ENCODE measurements around the gene VIPR2.

Gene VIPR2

GRCh38 chr7:159048656-159049055 lies 96.0 kb downstream of the VIPR2 start:
- Mint-ChIP-seq H3K4me1 (no peaks in the 10 kb centered on the region), H3K27me3 (peaks cover 3% of the 10 kb centered on the region), H3K9me3 (peaks cover 7% of the 10 kb centered on the region), H3K36me3 (no peaks in the 10 kb centered on the region), H3K4me3 (no peak overlapping the region), H3K27ac (no peak overlapping the region)
- ATAC-seq (ENCODE audit: low read depth) (no peak), DNase-seq (ENCODE audit: low spot score in 2 of 2) (no peak)

- Mint-ChIP-seq H3K27me3 (peaks cover 3% of the 10 kb centered on the region), H3K9me3 (peaks cover 9% of the 10 kb centered on the region), H3K36me3 (no peaks in the 10 kb centered on the region), H3K4me1 (no peaks in the 10 kb centered on the region), H3K27ac (no peak overlapping the region), H3K4me3 (no peak overlapping the region)
- DNase-seq (ENCODE audit: low spot score in 2 of 2) (no peak), ATAC-seq (ENCODE audit: low read depth) (no peak)
Observed at GRCh38 chr7:159047536-159047935, 97.1 kb downstream of the VIPR2 start.

- Mint-ChIP-seq H3K36me3 (no peaks in the 10 kb centered on the region), H3K27me3 (peaks cover 3% of the 10 kb centered on the region)
Observed at GRCh38 chr7:159046300-159046699, 98.4 kb downstream of the VIPR2 start.

GRCh38 chr7:159045839-159046238 lies 98.8 kb downstream of the VIPR2 start:
- DNase-seq (ENCODE audit: low spot score in 2 of 2) (no peak), ATAC-seq (ENCODE audit: low read depth) (no peak)
- peaks cover 2% of the 10 kb centered on the region for H3K9me3 Mint-ChIP-seq
- H3K36me3 Mint-ChIP-seq: no peaks in the 10 kb centered on the region
- H3K27ac Mint-ChIP-seq: no peak overlapping the region
- H3K4me3 Mint-ChIP-seq: no peak overlapping the region
- H3K27me3 Mint-ChIP-seq: peaks cover 3% of the 10 kb centered on the region
- H3K4me1 Mint-ChIP-seq: no peaks in the 10 kb centered on the region

More at GRCh38 chr7:159046300-159046699, 98.4 kb downstream of the VIPR2 start:
- Mint-ChIP-seq H3K27ac (no peak overlapping the region), H3K4me1 (no peaks in the 10 kb centered on the region), H3K4me3 (no peak overlapping the region), H3K9me3 (peaks cover 5% of the 10 kb centered on the region)
- ATAC-seq (ENCODE audit: low read depth) (no peak), DNase-seq (ENCODE audit: low spot score in 2 of 2) (no peak)

- Mint-ChIP-seq H3K36me3 (no peaks in the 10 kb centered on the region), H3K4me3 (no peak overlapping the region), H3K4me1 (no peaks in the 10 kb centered on the region), H3K27ac (no peak overlapping the region), H3K9me3 (peaks cover 2% of the 10 kb centered on the region), H3K27me3 (no peaks in the 10 kb centered on the region)
- DNase-seq (ENCODE audit: low spot score in 2 of 2): no peak
- no peak for ATAC-seq (ENCODE audit: low read depth)
Observed at GRCh38 chr7:159042581-159043101, 102.0 kb downstream of the VIPR2 start.

- ATAC-seq (ENCODE audit: low read depth): no peak
- Mint-ChIP-seq H3K4me3 (no peak overlapping the region), H3K27me3 (no peaks in the 10 kb centered on the region), H3K9me3 (peaks cover 2% of the 10 kb centered on the region), H3K36me3 (no peaks in the 10 kb centered on the region), H3K4me1 (no peaks in the 10 kb centered on the region), H3K27ac (no peak overlapping the region)
- DNase-seq (ENCODE audit: low spot score in 2 of 2): no peak
Observed at GRCh38 chr7:159042103-159042502, 102.6 kb downstream of the VIPR2 start.

- Mint-ChIP-seq H3K9me3 (peaks cover 2% of the 10 kb centered on the region), H3K4me1 (no peaks in the 10 kb centered on the region), H3K36me3 (no peaks in the 10 kb centered on the region), H3K4me3 (no peak overlapping the region), H3K27me3 (no peaks in the 10 kb centered on the region), H3K27ac (no peak overlapping the region)
- DNase-seq (ENCODE audit: low spot score in 2 of 2): no peak
- ATAC-seq (ENCODE audit: low read depth): no peak
Observed at GRCh38 chr7:159040912-159041711, 103.6 kb downstream of the VIPR2 start.

- Mint-ChIP-seq H3K4me3 (no peak overlapping the region), H3K27me3 (peaks cover 1% of the 10 kb centered on the region), H3K27ac (no peak overlapping the region), H3K36me3 (no peaks in the 10 kb centered on the region), H3K4me1 (no peaks in the 10 kb centered on the region), H3K9me3 (peaks cover 2% of the 10 kb centered on the region)
- DNase-seq (ENCODE audit: low spot score in 2 of 2) (no peak), ATAC-seq (ENCODE audit: low read depth) (no peak)
Observed at GRCh38 chr7:159040146-159040545, 104.5 kb downstream of the VIPR2 start.

- DNase-seq (ENCODE audit: low spot score in 2 of 2) (no peak), ATAC-seq (ENCODE audit: low read depth) (no peak)
- Mint-ChIP-seq H3K4me1 (no peaks in the 10 kb centered on the region), H3K4me3 (no peak overlapping the region), H3K27ac (no peak overlapping the region), H3K27me3 (peaks cover 1% of the 10 kb centered on the region), H3K9me3 (peaks cover 2% of the 10 kb centered on the region), H3K36me3 (no peaks in the 10 kb centered on the region)
Observed at GRCh38 chr7:159039716-159040115, 105.0 kb downstream of the VIPR2 start.

- no peaks in the 10 kb centered on the region for H3K4me1 Mint-ChIP-seq
- H3K36me3 Mint-ChIP-seq: no peaks in the 10 kb centered on the region
- H3K27ac Mint-ChIP-seq: no peak overlapping the region
- peaks cover 1% of the 10 kb centered on the region for H3K27me3 Mint-ChIP-seq
- H3K4me3 Mint-ChIP-seq: no peak overlapping the region
- DNase-seq (ENCODE audit: low spot score in 2 of 2): no peak
- peaks cover 2% of the 10 kb centered on the region for H3K9me3 Mint-ChIP-seq
- no peak for ATAC-seq (ENCODE audit: low read depth)
Observed at GRCh38 chr7:159038066-159038465, 106.6 kb downstream of the VIPR2 start.

- Mint-ChIP-seq H3K36me3 (no peaks in the 10 kb centered on the region), H3K27me3 (peaks cover 1% of the 10 kb centered on the region), H3K4me1 (no peaks in the 10 kb centered on the region), H3K27ac (no peak overlapping the region), H3K9me3 (no peaks in the 10 kb centered on the region), H3K4me3 (no peak overlapping the region)
- no peak for ATAC-seq (ENCODE audit: low read depth)
- no peak for DNase-seq (ENCODE audit: low spot score in 2 of 2)
Observed at GRCh38 chr7:159036916-159037605, 107.6 kb downstream of the VIPR2 start.

GRCh38 chr7:159035571-159036073 lies 109.0 kb downstream of the VIPR2 start:
- H3K27me3 Mint-ChIP-seq: peaks cover 3% of the 10 kb centered on the region
- H3K9me3 Mint-ChIP-seq: no peaks in the 10 kb centered on the region
- H3K4me3 Mint-ChIP-seq: no peak overlapping the region
- DNase-seq (ENCODE audit: low spot score in 2 of 2): no peak
- H3K27ac Mint-ChIP-seq: no peak overlapping the region
- H3K36me3 Mint-ChIP-seq: no peaks in the 10 kb centered on the region
- no peak for ATAC-seq (ENCODE audit: low read depth)
- no peaks in the 10 kb centered on the region for H3K4me1 Mint-ChIP-seq

GRCh38 chr7:159034988-159035387 lies 109.7 kb downstream of the VIPR2 start:
- H3K27ac Mint-ChIP-seq: no peak overlapping the region

GRCh38 chr7:159034394-159034793 lies 110.3 kb downstream of the VIPR2 start:
- no peak overlapping the region for H3K27ac Mint-ChIP-seq
- peaks cover 3% of the 10 kb centered on the region for H3K27me3 Mint-ChIP-seq
- DNase-seq (ENCODE audit: low spot score in 2 of 2) (no peak), ATAC-seq (ENCODE audit: low read depth) (no peak)
- no peaks in the 10 kb centered on the region for H3K36me3 Mint-ChIP-seq
- no peaks in the 10 kb centered on the region for H3K9me3 Mint-ChIP-seq
- no peak overlapping the region for H3K4me3 Mint-ChIP-seq
- no peaks in the 10 kb centered on the region for H3K4me1 Mint-ChIP-seq

More at GRCh38 chr7:159034988-159035387, 109.7 kb downstream of the VIPR2 start:
- DNase-seq (ENCODE audit: low spot score in 2 of 2): no peak
- ATAC-seq (ENCODE audit: low read depth): no peak
- Mint-ChIP-seq H3K4me3 (no peak overlapping the region), H3K9me3 (no peaks in the 10 kb centered on the region), H3K27me3 (peaks cover 3% of the 10 kb centered on the region), H3K36me3 (no peaks in the 10 kb centered on the region), H3K4me1 (no peaks in the 10 kb centered on the region)

Data from memory B cell (primary cell).